HEK293T (cell line): ENCODE measurements around the gene BAIAP2.
A peak's percentile ranks its signal among the peaks of the same experiment; 100 is the strongest.

Experiments used
- CTCF ChIA-PET: fragments of 350-600 bp; formaldehyde crosslinking; extraction: SDS; loops from one replicate; lab custom pipeline; 2021; ENCODE audit warnings: antibody characterized with exemption, inconsistent platforms; lab: Yijun Ruan, JAX
- POLR2A ChIA-PET: fragments of 350-600 bp; formaldehyde crosslinking; extraction: SDS; loops from one replicate; lab custom pipeline; 2020; ENCODE audit warnings: antibody characterized with exemption, inconsistent platforms; lab: Yijun Ruan, JAX
- DNase-seq: peaks from one replicate; pipeline ENCODE4 v3.0.0; 2012; ENCODE audit warnings: mixed read lengths; ENCODE audit errors: extremely low spot score
- ARNT ChIP-seq: fragments of 450-650 bp; IDR thresholded peaks from 2 replicates; pipeline ENCODE4 v1.6.1; 2017; ENCODE audit warnings: mild to moderate bottlenecking
- BHLHE40 ChIP-seq: fragments of 450-650 bp; IDR thresholded peaks from 2 replicates; pipeline ENCODE4 v1.6.1; 2016; ENCODE audit warnings: mild to moderate bottlenecking, moderate library complexity, borderline replicate concordance
- CTBP1 ChIP-seq: fragments of 450-650 bp; IDR thresholded peaks from 2 replicates; pipeline ENCODE4 v1.6.1; 2016; ENCODE audit warnings: borderline replicate concordance
- ELF4 ChIP-seq: fragments of 450-650 bp; IDR thresholded peaks from 2 replicates; pipeline ENCODE4 v1.6.1; 2017; ENCODE audit warnings: antibody characterized with exemption
- FOXA1 ChIP-seq: fragments of 450-650 bp; IDR thresholded peaks from 2 replicates; pipeline ENCODE4 v1.6.1; 2016; ENCODE audit warnings: mild to moderate bottlenecking
- FOXK2 ChIP-seq: fragments of 450-650 bp; IDR thresholded peaks from 2 replicates; pipeline ENCODE4 v1.6.1; 2016; ENCODE audit warnings: mild to moderate bottlenecking
- FOXM1 ChIP-seq: fragments of 450-650 bp; IDR thresholded peaks from 2 replicates; pipeline ENCODE4 v1.6.1; 2017; ENCODE audit warnings: mild to moderate bottlenecking, borderline replicate concordance
- HDGF ChIP-seq: fragments of 450-650 bp; IDR thresholded peaks from 2 replicates; pipeline ENCODE4 v1.6.1; 2017; ENCODE audit warnings: antibody characterized with exemption, borderline replicate concordance
- L3MBTL2 ChIP-seq: fragments of 450-650 bp; conservative IDR thresholded peaks from 2 replicates; pipeline ENCODE4 v1.6.1; 2016; ENCODE audit warnings: mild to moderate bottlenecking
- LEF1 ChIP-seq: fragments of 450-650 bp; IDR thresholded peaks from 2 replicates; pipeline ENCODE4 v1.6.1; 2017; ENCODE audit warnings: mild to moderate bottlenecking, borderline replicate concordance
- NFRKB ChIP-seq: fragments of 450-650 bp; IDR thresholded peaks from 2 replicates; pipeline ENCODE4 v1.6.1; 2016; ENCODE audit warnings: mild to moderate bottlenecking, moderate library complexity
- PKNOX1 ChIP-seq: fragments of 450-650 bp; IDR thresholded peaks from 2 replicates; pipeline ENCODE4 v1.6.1; 2016
- SP1 ChIP-seq: fragments of 450-650 bp; IDR thresholded peaks from 2 replicates; pipeline ENCODE4 v1.6.1; 2017
- SUZ12 ChIP-seq: fragments of 450-650 bp; IDR thresholded peaks from 2 replicates; pipeline ENCODE4 v1.6.1; 2016; ENCODE audit warnings: mild to moderate bottlenecking
- TARDBP ChIP-seq: fragments of 450-650 bp; IDR thresholded peaks from 2 replicates; pipeline ENCODE4 v1.6.1; 2016
- ZNF384 ChIP-seq: fragments of 450-650 bp; IDR thresholded peaks from 2 replicates; pipeline ENCODE4 v1.6.1; 2016

Gene BAIAP2

GRCh38 chr17:81117672-81118198 lies 82.8 kb downstream of the BAIAP2 start:
- no peak for DNase-seq
- ChIA-PET CTCF (no interaction called here), POLR2A (no interaction called here)
- TF ChIP-seq ELF4 = no peak
- no peak for TF ChIP-seq TARDBP
- no peak for TF ChIP-seq LEF1
- TF ChIP-seq ZNF384 = no peak
- no peak for TF ChIP-seq PKNOX1
- no peak for TF ChIP-seq L3MBTL2
- no peak for TF ChIP-seq BHLHE40
- no peak for TF ChIP-seq SUZ12
- no peak for TF ChIP-seq FOXK2
- TF ChIP-seq FOXM1 = no peak

DNA sequence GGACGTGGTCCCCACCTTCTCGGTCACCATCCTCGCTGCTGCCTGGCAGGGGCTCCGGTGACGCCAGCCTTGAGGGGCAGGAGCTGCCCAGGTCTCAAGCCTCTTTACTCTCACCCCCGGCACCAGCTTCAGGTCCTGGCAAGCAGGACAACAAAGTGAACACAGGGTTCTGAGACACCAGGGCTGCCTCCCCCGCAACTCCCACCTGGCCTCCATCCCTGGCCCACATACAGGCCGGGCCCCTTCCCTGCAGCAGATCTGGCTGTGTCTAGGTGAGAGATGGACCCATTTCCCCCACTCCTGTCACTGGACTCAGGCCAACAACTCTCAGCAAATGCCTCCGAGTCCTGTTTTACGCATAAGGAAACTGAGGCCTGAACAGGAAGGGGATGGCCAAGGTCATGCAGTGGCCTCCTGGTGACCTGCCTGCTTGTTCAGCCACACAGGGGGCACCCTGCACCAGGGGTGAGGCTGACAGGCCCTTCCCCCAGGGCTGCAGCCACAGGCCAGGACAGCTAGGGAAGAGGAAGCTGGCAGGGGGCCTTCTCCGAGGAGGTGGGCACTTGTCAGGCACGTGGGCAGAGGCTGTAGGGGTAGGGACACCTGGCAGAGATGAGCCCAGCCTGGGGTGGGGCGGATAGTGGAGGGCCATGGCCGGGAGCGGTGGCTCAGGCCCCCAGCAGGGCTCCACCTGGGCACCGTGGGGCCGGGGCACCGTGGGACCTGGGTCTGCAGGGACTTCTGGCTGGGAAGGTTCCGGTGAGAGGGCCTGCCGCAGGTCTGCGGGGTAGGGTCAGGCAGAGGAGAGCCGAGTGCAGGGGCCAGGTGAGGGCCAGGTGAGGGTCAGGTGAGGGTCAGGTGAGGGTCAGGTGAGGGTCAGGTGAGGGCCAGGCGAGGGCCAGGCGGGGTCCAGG lies 83.6 kb downstream of the BAIAP2 start:
- ChIA-PET CTCF (no interaction called here), POLR2A (no interaction called here)
- TF ChIP-seq TARDBP = no peak
- TF ChIP-seq ELF4 = no peak
- TF ChIP-seq BHLHE40 = no peak
- TF ChIP-seq L3MBTL2 = no peak
- no peak for TF ChIP-seq PKNOX1
- TF ChIP-seq SP1 = no peak
- TF ChIP-seq ZNF384 = no peak
- no peak for TF ChIP-seq ARNT
- TF ChIP-seq LEF1 = no peak
- TF ChIP-seq FOXK2 = no peak
- no peak for TF ChIP-seq FOXA1
- no peak for TF ChIP-seq SUZ12
- TF ChIP-seq CTBP1 = no peak
- no peak for TF ChIP-seq NFRKB
- TF ChIP-seq FOXM1 = no peak
- no peak for TF ChIP-seq HDGF
- no peak for DNase-seq

- TF ChIP-seq SP1 (peak; percentile 92), TARDBP (peak; percentile 84), PKNOX1 (no peak), SUZ12 (no peak), BHLHE40 (no peak), HDGF (0 out of 2 replicates have a peak, but pooled peaks have one; percentile 56)
- CTCF ChIA-PET = no interaction called here
- peak; percentile 98 for DNase-seq
- POLR2A ChIA-PET = interaction anchor here (2.6 kb wide), 1 partner anchor 119 kb away, joined by 9 read pairs; the partner anchor contains the start of genes NDUFAF8 and TEPSIN
Measured at GRCh38 chr17:81119223-81120148, 84.5 kb downstream of the BAIAP2 start.

GRCh38 chr17:81120149-81120484 lies 85.2 kb downstream of the BAIAP2 start:
- no peak for DNase-seq
- ChIA-PET CTCF (interaction anchor here (0.5 kb wide), 1 partner anchor 86 kb away, joined by 3 read pairs; no protein-coding TSS in a partner anchor), POLR2A (interaction anchor here (2.6 kb wide), 1 partner anchor 119 kb away, joined by 9 read pairs; the partner anchor contains the start of genes NDUFAF8 and TEPSIN)
- TF ChIP-seq TARDBP = no peak
- no peak for TF ChIP-seq PKNOX1
- TF ChIP-seq ELF4 = no peak
- no peak for TF ChIP-seq HDGF
- TF ChIP-seq BHLHE40 = no peak
- no peak for TF ChIP-seq LEF1
- no peak for TF ChIP-seq CTBP1
